RPMI7951 (cell line): Measurements from ENCODE around the gene DNAH8. TPM values are rescaled to one million over a fixed set of nuclear protein-coding genes. Genes with fewer than 3 reads are reported as not detected.

Source experiments
- DNase-seq: peaks from one replicate; pipeline ENCODE4 v3.0.0-alpha.2; 2012; ENCODE audit warnings: low read depth
- total RNA-seq: library from RNA; depleted of rRNA; stranded (reverse); fragments of >200 nt; shearing (Covaris generic); gene quantifications from 2 replicates; pipeline ENCODE4 v1.2.3, GENCODE V29; 2014

DNAH8 gene
- total RNA-seq, 1 experiment from 2014 or later = under 0.01 TPM

DNA sequence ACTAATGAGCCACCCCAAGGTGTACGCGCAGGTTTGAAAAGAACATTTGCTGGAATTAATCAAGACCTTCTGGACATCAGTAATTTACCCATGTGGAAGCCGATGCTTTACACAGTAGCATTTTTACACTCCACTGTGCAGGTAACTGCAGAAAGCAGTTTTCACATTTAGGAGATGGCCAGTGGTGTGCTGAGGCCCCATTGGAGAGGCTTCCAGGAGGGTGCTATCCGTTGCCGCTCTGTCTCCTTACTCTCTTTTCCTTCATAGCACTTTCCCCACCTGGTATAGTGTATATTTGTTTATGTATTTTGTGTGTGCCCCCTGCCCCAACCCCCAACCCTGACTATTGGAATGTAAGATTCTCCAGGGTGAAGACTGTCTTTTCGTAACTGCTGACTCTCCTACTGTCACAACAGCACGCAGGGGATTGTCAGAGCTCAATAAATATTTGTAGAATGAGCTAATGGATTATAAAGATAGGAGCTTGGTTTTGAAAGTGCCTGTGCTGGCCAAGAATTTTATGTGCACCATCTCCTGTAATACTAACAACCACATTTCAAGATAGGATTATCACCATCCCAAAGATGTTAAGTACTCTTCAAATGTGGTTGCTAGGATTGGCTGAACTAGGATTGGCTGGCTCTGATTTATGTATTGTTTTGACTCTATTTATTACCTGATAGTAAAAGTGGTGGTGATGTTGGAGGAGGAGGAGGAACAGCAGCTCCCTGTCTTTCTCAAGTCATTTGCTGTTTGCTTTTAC lies 259.5 kb downstream of the DNAH8 start:
- DNase-seq = no peak

GRCh38 chr6:38975621-38976049 lies 260.5 kb downstream of the DNAH8 start:
- no peak for DNase-seq

- no peak for DNase-seq
Measured at GRCh38 chr6:38976051-38976450, 260.9 kb downstream of the DNAH8 start.

- DNase-seq = no peak
Measured at GRCh38 chr6:38976801-38977500, 261.8 kb downstream of the DNAH8 start.

DNA sequence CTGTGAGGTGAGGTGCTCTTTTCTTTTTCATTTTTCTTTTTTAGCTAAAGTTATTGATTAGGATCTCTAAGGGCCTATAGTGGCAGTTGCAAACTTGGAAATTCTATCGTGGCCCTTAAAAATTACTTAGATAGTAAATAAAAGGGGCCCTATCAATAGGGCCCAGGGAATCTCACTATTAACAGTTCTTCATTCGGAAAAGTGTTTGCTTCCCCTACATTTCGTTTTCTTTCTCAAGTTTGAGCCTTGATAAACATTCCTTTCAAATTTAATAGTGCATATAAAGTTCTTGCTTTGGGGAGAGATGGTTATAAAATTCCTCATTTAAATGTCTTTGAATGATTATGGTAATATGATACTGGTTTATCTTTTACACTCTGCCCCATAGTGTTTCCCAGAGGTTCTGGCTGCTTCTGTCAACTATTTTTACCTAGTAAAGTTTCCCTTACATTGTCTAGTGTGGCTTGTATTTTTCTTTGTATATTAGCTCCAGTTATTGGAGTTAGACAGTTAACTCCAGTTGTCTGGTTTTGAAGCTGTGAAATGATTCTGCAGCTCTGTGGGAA lies 263.1 kb downstream of the DNAH8 start:
- no peak for DNase-seq

DNA sequence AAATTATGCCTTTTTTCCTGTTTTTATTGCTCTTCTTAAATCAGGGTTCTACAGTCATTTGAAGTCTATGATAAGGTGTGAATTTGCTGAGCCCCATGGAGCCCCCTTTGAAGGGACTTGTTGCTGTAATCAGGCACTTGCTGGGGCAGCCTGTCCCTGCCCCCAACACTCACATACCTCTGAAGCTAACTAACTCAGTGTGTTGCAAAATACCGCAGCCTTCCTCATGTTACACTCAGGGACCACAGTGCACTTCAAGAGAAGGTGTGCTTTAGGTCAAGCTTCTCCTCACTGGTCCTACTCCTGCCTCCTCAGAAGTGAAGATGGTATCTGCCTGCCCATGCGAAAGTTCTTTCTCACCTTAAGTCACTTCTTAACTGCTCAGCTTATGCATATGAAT lies 267.4 kb downstream of the DNAH8 start:
- DNase-seq = no peak

GRCh38 chr6:38984723-38985122 lies 269.6 kb downstream of the DNAH8 start:
- no peak for DNase-seq

- no peak for DNase-seq
Measured at GRCh38 chr6:38985839-38986238, 270.7 kb downstream of the DNAH8 start.

DNA sequence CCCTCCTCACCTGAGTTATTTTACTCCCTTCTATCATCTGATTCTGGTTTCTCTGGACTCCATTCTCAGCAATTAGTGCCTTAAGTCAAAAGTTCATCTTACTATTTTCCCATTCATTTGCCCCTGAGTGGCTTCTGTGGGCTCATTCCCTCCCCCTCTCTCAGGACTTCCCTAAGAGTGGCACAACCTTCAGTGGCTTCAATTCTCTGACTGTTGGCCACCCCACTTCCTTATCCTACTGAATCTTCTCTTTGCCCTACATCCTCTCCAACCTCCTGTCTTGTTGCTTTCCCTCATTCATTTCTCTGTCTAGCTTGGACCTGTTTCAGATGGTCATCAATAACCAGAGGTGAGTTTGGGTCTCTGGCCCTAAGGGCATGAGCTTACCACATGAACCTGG lies 272.4 kb downstream of the DNAH8 start:
- no peak for DNase-seq

DNA sequence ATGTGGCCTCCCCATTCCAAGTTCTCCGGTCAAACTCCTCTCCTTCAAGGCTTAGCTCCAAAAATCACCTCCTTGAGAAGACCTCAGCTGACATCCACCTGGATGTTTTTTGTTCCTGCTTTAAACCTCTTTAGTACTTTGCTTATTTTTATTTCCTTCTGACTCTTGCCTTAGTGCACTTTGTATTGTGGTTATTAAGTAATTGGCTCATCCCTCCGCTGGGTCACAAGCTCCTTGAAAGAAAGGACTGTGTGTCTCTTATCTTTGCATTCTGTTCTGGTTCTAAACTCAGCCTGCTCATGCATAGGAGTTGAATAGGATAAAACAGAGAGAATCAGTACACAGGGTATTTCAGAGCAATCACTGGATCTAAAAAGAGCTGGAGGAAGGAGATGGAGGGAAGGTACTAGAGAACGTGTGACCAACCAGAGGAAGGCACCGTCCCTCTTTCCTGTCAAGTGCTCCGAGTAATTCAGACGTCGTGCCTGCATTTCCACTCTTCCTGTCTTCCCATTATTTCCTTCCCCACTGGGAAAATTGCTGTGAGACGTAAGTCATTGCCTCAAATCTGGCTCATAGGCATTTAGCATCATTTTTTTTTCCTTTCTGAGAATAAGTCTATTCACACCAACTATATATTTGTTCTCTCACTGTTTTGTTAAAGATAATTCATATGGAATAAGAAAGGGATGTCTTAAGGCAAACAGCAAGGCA lies 273.8 kb downstream of the DNAH8 start:
- DNase-seq = no peak

DNA sequence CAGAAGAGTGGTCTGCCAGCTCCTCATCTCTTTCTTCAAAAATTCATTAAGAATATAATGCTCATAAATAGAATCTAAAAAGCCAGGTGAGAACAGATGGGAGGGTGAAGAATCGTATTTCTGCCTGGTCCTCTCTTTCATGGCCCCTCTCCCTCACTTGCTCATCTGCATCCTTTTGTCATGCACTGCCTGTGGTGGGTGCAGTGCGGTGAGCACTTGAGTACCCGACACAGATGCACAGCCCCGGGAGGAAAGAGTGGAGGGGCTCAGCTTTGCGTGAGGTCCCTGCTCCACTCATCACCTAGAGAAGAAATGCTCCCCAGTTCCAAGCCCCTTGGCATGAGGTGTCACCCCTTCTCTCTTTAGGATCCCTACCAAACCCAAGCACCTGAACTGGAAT lies 275.4 kb downstream of the DNAH8 start:
- DNase-seq = no peak

GRCh38 chr6:38996676-38997075 lies 281.6 kb downstream of the DNAH8 start:
- no peak for DNase-seq

DNA sequence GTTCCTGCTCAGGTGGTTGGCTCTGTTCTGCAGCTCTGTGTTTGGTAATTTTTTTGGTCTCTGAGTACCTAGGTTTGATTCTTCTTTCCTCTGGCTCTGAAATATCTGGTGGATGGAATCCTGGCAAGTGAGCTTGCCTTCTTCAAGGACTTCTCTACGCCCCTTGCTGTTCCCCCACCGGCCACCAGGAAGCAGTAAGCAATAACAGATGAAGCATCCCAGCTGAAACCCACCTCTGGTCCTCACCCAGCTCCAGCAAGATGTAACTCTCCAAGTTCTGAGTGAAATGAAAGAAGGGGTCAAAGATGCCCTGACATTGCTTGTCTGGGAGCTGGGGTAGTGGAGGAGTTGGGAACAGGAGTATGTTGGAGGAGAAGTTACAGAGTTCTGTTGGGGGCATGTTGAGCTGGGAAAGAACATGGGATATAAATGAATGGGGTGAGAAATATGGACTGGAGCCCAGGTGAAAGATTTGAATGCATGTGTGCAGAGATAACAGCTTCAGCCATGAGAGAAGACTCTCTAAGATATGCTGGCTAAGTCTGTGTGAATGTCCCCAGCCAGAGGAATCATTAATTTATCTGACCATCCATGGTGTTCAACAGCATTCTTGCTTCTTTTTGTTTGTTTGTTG lies 282.1 kb downstream of the DNAH8 start:
- DNase-seq = peak; percentile 18

GRCh38 chr6:39003072-39003471 lies 288.0 kb downstream of the DNAH8 start:
- no peak for DNase-seq

- DNase-seq = no peak
Measured at GRCh38 chr6:39003492-39003891, 288.4 kb downstream of the DNAH8 start.

GRCh38 chr6:39004801-39005200 lies 289.7 kb downstream of the DNAH8 start:
- no peak for DNase-seq

DNA sequence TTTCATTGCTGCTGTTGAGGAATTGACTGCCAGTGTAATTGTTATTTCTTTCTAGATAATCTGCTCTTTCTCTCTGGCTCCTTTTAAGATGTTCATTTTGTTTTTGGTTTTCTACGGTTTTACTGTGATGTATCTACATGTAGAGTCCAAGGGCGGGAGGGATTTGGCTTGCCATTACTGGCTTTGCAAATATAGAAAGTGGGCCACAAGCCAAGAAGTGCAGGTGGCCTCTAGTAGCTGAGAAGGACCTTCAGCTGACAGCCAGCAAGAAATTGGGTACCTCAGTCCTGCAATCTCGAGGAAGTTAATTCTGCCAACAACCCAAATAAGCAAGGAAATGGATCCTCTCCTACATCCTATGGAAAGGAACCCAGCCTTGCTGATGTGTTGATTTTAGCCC lies 290.7 kb downstream of the DNAH8 start:
- DNase-seq = no peak

DNA sequence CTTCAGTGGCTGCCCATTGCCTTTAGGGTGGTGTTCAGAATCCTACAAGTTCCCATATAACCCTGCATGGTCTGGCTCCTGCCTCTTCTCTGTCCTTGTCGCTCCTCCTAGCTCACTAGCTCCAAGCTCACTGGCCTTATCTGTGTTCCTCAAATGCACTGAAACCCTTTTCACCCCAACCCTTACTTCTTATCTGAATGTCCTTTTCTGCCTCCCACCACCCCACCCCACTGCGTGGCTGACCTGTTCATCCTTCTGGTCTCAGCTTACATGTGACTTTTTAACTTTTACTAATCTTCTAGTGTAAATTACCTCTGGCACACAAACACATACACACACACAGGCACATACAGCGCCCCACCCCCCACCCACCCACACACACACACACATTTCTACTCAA lies 292.5 kb downstream of the DNAH8 start:
- no peak for DNase-seq

DNA sequence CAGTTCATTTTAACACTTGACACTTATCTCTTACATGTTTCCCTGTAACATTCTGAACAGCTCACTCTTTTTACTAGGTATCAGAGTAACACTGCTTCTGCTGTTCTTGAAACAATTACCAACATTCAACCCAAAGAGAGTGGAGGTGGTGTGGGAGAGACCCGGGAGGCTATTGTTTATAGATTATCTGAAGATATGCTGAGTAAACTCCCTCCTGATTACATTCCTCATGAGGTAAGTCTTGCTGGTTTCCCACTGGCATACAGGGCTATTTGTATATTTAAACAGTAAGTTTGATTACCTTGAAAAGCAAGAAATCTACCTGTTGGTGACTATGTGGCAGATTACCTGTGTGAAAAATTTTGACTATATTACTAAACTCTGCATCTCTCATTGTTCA lies 293.6 kb downstream of the DNAH8 start:
- no peak for DNase-seq

GRCh38 chr6:39009476-39009875 lies 294.4 kb downstream of the DNAH8 start:
- no peak for DNase-seq

DNA sequence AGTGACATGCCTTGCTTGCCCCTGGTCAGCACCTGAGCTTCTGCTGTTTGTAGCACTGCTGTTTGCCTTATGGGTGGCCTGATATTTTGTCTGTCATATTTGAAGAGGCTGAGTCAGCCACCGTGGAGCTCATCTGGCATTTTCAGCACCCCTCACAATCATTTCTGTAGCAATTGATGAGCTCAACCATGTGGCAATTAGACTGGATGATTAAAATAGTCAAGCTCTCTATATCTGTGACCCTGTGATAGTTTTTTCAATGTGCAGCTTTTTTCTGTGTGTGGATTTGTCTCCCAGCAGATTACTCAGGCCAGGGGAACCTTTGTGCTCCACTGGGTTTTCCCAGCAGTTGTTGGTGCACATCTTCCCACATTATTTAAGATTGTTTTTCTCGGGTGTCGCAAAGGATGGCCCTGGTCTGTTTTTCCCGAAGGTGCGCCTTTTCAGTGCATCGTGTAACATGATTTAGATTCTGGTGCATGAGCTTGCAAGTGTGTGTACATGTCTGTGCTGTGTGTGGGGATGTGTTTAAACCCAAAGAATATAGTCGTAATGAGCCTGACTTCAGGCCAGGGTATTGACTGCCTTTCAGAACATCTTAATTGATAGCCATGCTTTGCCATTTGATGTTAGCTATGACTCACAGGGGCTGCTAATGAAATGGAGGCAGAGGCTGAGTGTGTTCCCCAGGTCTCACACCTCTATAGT lies 301.9 kb downstream of the DNAH8 start:
- DNase-seq = no peak
